Activated T-cell treated with anti-CD3 and anti-CD28 coated beads, Interleukin-2, amount 50 U/mL, for 48 hours (primary cell): ENCODE results near the gene UBAP1L.

ENCODE experiments used
- DNase-seq, 2 experiments: peaks; one replicate each; pipeline ENCODE4 v3.0.0-alpha.2; 2020

UBAP1L gene

DNA sequence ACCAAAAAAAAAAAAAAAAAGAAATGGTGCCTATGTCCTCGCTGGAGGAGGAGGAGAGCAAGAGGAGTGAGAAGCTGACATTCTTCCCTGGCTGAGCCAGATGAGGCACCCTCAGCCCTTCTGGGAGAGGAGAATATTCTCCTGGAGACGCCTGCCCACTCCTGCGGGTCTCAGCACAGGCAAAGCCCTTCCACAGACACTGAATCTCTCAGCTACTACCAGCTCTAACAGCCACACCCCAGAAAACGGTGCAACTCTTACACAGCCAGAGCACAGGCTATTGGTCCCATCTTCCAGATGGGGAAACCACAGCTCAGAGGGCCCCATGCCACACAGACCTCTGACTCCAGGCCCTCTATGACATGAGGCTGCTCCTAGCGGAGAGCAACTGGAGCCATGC is 52.9 kb downstream of the UBAP1L start:
- no peak for DNase-seq

GRCh38 chr15:65060641-65061397 is 54.2 kb downstream of the UBAP1L start:
- no peak for DNase-seq

DNA sequence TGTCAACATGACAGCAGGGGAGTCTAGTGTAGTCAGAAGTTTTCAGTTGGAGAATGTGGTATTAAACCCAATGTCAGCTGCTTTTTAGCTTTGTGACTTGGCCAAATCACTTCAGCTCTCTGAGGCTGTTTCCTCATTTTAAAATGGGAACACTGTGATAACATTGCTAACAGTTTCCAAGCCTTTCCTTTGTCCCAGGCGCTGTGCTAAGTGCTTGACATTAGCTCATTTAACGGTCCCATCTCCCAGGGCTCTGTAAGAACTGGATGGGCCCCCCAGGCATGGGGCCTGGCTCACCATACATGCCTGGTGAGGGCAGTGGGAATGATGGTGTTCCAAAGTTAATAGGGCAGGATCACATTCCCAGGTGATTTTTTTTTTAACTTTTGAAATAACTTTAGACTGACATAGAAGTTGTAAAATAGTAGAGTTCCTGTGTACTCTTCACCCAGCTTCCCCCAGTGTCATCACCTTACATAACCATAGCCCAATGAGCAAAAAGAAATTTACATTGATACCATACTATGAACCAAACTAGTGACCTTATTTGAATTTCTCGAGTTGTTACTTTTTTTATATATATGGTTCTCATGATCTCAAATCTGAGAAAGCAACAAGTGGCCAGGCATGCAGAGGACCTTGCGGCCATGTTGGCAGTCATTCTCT is 54.9 kb downstream of the UBAP1L start:
- DNase-seq, result no peak

DNA sequence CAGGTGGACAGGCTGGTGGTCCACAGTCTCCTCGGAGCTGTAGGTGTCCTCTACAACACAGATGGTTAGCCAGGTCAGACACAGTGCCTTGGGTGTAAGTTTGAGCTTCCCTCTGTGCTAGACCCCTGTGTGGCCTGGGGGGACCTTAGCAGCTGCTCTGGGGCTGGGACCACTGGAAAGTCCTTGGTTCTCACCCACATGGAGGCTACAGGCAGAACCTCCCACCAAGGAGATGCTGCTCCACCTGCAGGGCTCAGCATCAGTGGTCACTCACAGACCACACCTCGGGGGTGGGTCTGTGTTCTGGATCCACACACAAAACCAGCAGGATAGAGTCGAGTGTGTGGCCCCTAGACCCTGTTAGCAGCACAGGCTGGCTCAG is 55.6 kb downstream of the UBAP1L start:
- DNase-seq, result no peak

DNA sequence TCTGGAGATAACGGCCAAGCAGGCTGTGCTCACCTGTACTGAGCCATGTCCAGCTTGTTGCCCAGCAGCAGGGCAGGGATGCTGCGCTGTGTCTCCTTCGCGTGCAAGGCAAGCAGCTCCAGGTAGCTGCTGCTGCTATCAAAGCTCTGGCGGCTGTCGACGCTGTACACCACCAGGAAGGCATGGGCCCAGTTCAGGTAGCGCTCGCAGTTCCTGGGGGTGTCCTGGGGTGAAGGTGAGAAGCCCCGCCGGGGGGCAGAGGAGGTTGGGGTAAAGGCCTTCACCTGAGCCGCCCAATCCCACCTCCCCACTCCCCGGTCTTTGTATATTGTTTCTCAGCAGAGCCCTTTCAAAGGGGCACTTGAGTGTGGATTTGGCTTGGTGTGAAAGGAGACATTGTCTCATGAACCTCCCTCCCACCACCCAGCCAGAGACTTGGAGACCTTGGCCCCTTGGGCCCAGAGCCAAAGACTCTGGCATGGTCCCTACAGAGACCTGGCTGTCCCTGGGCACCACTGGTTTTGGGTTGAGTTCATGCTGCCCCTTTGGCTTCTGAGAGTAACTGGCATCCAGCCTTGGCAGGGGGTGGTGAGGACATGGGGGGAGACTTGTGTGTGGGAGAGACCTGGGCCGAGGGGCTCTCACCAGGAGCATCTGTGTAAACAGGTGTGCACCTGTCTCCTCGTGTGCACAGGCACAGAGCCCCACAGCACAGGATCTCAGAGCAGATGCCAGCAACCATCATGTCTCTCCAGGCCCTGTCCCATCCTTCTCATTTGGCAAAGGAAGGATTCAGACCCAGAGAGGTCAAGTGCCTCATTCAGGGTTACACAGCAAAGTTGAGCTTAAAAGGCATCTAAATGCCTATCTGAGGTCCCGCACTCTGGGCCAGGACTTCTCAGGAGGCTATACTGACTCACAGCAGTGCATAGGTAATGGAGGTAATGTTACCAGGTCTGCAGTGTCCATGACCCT is 56.3 kb downstream of the UBAP1L start:
- no peak for DNase-seq

GRCh38 chr15:65057549-65057940 is 57.5 kb downstream of the UBAP1L start:
- no peak for DNase-seq

DNA sequence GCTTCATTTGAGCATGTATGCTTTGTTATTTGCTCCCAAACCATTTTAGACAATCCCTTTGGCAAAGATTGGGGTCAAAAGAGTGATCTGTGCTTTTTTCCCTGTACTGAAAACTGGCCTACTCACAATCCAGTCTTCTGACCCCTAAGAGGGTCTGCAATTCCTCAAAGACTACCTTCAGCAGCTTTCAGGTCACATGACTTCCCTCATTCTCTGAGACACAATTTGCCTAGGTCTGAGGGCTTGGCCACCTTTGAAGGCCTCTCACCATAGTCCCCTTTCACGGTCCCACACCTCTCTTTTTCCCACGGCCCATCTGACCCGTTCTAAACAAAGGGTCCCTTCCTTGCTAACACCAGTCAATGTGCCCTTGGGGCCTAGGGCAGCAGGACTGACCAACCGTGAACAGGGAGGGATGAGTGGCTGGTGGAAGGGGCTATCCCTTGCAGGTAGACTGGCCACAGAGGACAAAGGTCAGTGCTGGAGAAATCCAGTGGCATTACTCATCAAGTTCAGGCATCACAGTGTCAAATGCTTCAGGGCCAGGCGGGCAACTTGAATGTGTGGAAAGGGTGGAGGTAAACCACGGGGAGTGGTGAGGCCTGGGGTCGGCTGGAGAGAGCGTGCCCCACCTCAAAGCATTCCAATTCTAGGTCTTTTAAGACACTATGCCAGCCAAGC is 58.0 kb downstream of the UBAP1L start:
- DNase-seq, result no peak

GRCh38 chr15:65056106-65056505 is 58.9 kb downstream of the UBAP1L start:
- no peak for DNase-seq

DNA sequence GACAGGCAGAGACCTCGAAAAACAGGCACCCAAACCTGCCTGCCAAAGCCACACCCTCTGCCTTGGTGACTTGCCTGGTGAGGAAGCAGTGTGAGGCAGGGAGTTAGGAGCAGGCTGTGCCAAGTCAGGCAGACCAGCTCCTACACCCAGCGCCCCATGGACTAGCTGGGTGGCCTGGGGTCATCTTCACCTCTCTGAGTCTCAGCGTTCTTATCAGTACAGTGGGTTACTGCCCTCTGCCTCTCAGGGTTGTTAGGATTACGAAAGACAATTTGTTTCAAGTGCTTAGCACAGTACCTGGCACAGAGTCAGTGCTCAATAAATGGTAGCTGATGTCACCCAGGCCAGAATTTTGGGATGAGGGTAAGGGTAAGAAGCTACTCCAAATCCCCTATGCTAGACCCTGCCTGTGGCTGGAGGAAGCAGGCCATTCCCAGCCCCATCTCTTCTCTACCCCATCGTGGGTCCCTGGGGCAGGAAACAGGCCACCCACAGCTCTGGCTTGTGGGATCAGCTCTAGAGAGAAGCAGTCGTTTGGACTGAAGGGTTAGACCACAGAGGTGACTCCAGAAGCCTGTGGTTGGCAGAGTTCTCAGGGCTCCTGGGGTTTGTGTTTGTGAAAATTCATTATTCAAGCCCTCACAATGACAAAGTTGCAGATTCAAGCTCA is 59.7 kb downstream of the UBAP1L start:
- no peak for DNase-seq

- DNase-seq, result peak; percentile 72 to 78
These were observed 60.4 kb downstream of the UBAP1L start for GRCh38 chr15:65054333-65055200.

- DNase-seq, result no peak
These were observed 62.0 kb downstream of the UBAP1L start for GRCh38 chr15:65052956-65053355.

- DNase-seq, result no peak
These were observed 63.7 kb downstream of the UBAP1L start for GRCh38 chr15:65051266-65051665.

DNA sequence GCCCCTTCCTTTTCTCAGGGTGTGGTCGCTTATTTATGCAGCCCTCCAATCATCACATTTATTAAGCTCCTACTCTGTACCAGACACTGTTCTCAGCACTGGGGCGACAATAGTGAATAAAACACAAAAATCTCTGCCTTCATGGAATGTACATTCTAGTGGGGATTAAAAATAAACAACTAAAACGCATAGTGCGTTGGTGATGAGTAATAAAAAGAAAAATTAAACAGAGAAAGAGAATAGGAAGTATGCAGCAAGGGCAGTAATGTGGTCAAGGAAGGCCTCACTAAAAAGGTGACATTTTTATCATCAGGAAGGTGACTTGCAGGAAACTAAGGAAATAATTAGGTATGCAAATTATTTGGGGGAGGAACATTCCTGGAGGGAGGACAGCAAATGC is 64.7 kb downstream of the UBAP1L start:
- no peak for DNase-seq

GRCh38 chr15:65049418-65049840 is 65.6 kb downstream of the UBAP1L start:
- peak; percentile 90 to 92 for DNase-seq

DNA sequence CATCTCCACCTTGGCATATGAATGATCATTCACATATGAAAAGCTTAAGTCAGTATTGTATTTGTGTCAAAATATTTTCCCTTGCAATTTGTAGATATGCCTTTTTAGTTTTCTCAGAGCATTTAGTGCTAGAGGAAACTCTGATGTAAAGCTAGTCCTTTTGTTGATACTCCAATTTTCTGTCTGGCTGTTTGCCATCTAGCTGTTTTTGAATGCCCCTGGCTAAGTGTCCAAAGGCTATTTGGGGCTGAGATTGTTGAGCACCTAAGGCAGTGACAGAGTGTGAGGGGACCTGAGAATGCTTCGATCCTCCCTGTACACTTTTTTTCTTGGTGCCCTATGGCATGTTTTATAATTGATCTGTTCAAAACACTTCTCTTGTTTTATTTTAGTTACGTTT is 66.8 kb downstream of the UBAP1L start:
- DNase-seq, result no peak

DNA sequence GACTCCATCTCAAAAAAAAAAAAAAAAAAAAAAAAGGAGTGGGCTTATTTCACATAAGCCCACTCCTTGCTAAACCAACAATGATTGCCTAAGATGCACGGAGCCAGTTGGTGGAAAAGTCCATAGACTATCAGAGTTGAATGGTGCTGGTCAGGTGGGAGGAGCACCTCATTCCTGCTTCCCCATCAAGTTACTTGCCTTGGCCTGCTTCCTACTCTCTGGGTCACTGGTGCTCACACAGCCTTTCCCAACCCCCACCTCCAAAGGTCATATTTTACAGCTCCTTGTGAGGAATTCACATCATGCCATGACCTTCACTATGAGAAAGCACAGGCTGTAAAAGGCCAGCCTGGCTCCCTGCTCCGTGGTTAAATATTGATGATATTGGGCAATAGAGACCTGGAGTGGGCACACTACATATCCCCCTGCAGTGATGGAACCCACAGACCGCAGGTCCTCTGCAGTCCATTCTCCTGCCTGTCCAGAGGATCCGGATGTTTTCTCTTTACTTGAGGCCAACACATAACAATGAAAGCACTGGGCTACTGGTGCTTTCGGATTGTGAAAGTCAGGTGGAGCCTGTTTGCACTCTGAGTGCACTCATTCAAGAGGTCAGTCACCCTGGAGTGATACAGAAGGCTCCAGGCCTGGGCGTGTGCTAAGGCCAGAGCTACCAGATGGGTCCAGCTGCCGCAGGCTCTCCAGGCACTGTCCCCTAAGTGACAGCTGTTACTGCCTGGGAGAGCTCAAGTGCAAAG is 70.1 kb downstream of the UBAP1L start, which contains the start of gene SLC51B:
Gene SLC51B, plus strand, starts transcription at position 664 of the 758 bp plus-strand sequence. CDS start 4,618 bp downstream, outside the sequence.
- DNase-seq, result no peak

- DNase-seq, result peak; percentile 24 to 46
These were observed 70.8 kb downstream of the UBAP1L start for GRCh38 chr15:65044218-65044617.

GRCh38 chr15:65042776-65043327 is 72.1 kb downstream of the UBAP1L start:
- DNase-seq, result no peak
